Measurements from ENCODE around the gene ZBTB4. TPM values are rescaled to one million over a fixed set of nuclear protein-coding genes. Genes with fewer than 3 reads are reported as not detected.

ZBTB4 gene
- total RNA-seq, 4 donors from 2014 or later, result 60.5 to 64.1 (median 63.0) TPM

DNA sequence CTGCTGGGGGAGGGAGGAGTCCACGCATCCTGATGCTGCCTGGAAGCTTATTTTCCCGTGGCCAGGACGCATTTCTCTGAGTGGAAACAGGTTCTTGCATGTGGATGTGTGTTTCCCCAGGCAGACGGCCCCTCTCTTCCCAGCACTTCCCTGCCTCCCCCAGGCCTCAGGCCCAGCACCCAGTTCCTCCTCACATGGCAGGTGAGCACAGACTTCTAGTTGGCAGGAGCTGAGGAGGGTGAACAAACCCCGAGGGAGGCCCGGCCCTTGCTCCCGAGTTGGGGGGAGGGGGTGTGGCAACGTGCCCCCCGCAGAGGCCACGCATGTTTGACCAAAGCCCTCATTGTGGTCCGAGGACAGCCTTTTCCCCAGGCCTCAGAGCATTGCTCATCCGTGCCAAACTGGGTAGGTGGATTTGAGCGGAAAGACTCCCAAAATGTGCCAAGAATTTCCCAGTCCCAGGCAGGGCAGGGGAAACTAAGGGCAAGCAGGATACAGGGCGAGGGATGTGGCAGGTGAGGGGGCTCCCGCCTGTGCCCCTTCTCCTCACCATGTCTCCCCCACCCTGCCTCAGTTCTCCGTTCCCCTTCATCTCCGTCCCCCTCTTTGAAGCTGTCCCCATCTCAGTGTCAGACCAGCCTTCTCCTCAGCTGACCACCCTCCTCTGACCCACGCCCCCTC is 60.8 kb downstream of the ZBTB4 start:
- H3K36me3 ChIP-seq, result peaks cover 0 to 48% (median 0%) of the 10 kb centered on the region in 3 donors
- TF ChIP-seq, protein P1, sequence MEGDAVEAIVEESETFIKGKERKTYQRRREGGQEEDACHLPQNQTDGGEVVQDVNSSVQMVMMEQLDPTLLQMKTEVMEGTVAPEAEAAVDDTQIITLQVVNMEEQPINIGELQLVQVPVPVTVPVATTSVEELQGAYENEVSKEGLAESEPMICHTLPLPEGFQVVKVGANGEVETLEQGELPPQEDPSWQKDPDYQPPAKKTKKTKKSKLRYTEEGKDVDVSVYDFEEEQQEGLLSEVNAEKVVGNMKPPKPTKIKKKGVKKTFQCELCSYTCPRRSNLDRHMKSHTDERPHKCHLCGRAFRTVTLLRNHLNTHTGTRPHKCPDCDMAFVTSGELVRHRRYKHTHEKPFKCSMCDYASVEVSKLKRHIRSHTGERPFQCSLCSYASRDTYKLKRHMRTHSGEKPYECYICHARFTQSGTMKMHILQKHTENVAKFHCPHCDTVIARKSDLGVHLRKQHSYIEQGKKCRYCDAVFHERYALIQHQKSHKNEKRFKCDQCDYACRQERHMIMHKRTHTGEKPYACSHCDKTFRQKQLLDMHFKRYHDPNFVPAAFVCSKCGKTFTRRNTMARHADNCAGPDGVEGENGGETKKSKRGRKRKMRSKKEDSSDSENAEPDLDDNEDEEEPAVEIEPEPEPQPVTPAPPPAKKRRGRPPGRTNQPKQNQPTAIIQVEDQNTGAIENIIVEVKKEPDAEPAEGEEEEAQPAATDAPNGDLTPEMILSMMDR (IDR thresholded peaks at IDR 0.05), result no peak
- TF ChIP-seq EP300 (IDR thresholded peaks at IDR 0.05) (no peak), POLR2A (IDR thresholded peaks at IDR 0.05) (no peak)
- H3K4me1 ChIP-seq, result peaks cover 0 to 2% (median 0%) of the 10 kb centered on the region in 4 donors
- H3K4me3 ChIP-seq, result no peak overlapping the region
- DNase-seq (ENCODE audit: low spot score in 2 of 2), result no peak
- no peaks in the 10 kb centered on the region for H3K27me3 ChIP-seq
- H3K27ac ChIP-seq, result no peak overlapping the region
- 61 to 63% methylated on average over 14 to 18 of the region's 18 CpGs for WGBS, 2 donors
- no peaks in the 10 kb centered on the region for H3K9me3 ChIP-seq

GRCh38 chr17:7417056-7417655 is 62.3 kb downstream of the ZBTB4 start:
- Histone ChIP-seq H3K27me3 (no peaks in the 10 kb centered on the region), H3K27ac (no peak overlapping the region), H3K4me3 (no peak overlapping the region), H3K4me1 (peaks cover 0 to 10% (median 0%) of the 10 kb centered on the region in 4 donors), H3K36me3 (peaks cover 0 to 48% (median 0%) of the 10 kb centered on the region in 3 donors), H3K9me3 (no peaks in the 10 kb centered on the region)
- TF ChIP-seq, protein P1 (IDR thresholded peaks at IDR 0.05), result no peak
- no peak for TF ChIP-seq EP300 (IDR thresholded peaks at IDR 0.05)
- TF ChIP-seq POLR2A (IDR thresholded peaks at IDR 0.05), result no peak
- no peak for DNase-seq (ENCODE audit: low spot score in 2 of 2)
- 91 to 92% methylated on average over 45 to 50 of the region's 54 CpGs for WGBS, 2 donors

DNA sequence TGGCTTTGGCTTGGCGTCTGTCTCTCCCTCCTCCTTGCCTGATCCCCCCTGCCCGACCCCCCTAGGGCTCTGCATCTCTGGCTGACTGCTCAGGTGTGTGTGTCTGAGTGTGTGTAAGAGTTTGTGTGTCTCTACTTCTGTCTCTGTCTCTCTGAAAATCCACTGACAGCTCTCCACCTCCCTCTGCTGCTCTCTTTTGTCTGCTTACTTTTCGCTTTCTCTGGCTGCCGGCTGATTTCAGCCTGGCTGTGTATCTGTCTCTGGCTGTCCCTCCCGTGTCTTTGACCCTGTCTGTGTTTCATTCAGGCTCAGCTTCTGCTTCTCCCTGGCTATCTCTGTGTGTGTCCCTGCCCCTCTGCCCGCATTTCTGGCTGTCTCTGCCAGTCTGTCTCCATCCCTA is 63.1 kb downstream of the ZBTB4 start:
- Histone ChIP-seq H3K9me3 (no peaks in the 10 kb centered on the region), H3K4me1 (peaks cover 0 to 10% (median 0%) of the 10 kb centered on the region in 4 donors), H3K36me3 (peaks cover 0 to 51% (median 0%) of the 10 kb centered on the region in 3 donors), H3K27me3 (no peaks in the 10 kb centered on the region), H3K4me3 (no peak overlapping the region), H3K27ac (peak overlapping the region in 1 of 4 donors; percentile 6)
- TF ChIP-seq EP300 (IDR thresholded peaks at IDR 0.05) (no peak), POLR2A (IDR thresholded peaks at IDR 0.05) (no peak)
- no peak for DNase-seq (ENCODE audit: low spot score in 2 of 2)
- WGBS, 2 donors, result 68 to 81% methylated on average over 6 of the region's 6 CpGs

GRCh38 chr17:7415784-7416183 is 63.6 kb downstream of the ZBTB4 start:
- no peaks in the 10 kb centered on the region for H3K27me3 ChIP-seq
- H3K4me1 ChIP-seq, result peaks cover 0 to 10% (median 0%) of the 10 kb centered on the region in 4 donors
- H3K27ac ChIP-seq, result peak overlapping the region in 1 of 4 donors; percentile 6
- 81 to 85% methylated on average over 19 to 22 of the region's 23 CpGs for WGBS, 2 donors
- no peaks in the 10 kb centered on the region for H3K9me3 ChIP-seq
- no peak overlapping the region for H3K4me3 ChIP-seq
- peaks cover 0 to 57% (median 0%) of the 10 kb centered on the region in 3 donors for H3K36me3 ChIP-seq
- TF ChIP-seq POLR2A (IDR thresholded peaks at IDR 0.05), result no peak
- TF ChIP-seq EP300 (IDR thresholded peaks at IDR 0.05), result no peak
- TF ChIP-seq, protein P1 (IDR thresholded peaks at IDR 0.05), result no peak
- DNase-seq (ENCODE audit: low spot score in 2 of 2), result no peak

- Histone ChIP-seq H3K27ac (no peak overlapping the region), H3K4me3 (no peak overlapping the region), H3K36me3 (peaks cover 0 to 66% (median 0%) of the 10 kb centered on the region in 3 donors), H3K27me3 (no peaks in the 10 kb centered on the region), H3K4me1 (peaks cover 0 to 10% (median 0%) of the 10 kb centered on the region in 4 donors), H3K9me3 (no peaks in the 10 kb centered on the region)
- TF ChIP-seq POLR2A (IDR thresholded peaks at IDR 0.05) (no peak), EP300 (IDR thresholded peaks at IDR 0.05) (no peak)
- TF ChIP-seq, protein P1 (IDR thresholded peaks at IDR 0.05), result no peak
- WGBS, 2 donors, result 85 to 94% methylated on average over 11 to 14 of the region's 14 CpGs
- no peak for DNase-seq (ENCODE audit: low spot score in 2 of 2)
Observed at GRCh38 chr17:7414837-7415236, 64.6 kb downstream of the ZBTB4 start.

All from tibial nerve (tissue), 4 donors.